ENCODE data around the gene CHPF2.

DNA sequence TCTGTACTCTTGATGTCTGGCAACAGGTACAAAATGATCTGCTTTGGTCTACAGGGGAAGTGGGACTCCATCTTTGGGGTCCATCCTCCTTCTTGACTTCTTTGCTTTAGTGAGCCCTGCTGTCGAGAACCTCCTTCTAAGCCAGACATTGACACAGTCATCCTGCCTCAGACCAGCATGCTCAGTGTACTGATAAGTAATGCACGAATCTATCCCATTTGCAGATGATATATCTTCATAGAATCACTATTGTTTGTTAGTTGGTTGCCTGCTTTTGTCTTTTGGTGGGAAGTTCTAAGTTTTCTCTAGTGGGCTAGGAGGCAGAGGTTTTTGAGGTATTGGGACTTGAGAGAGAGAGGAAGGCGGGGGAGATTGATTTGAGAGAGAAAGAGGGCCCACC is 30.9 kb upstream of the CHPF2 start:
- TF ChIP-seq, protein P1, sequence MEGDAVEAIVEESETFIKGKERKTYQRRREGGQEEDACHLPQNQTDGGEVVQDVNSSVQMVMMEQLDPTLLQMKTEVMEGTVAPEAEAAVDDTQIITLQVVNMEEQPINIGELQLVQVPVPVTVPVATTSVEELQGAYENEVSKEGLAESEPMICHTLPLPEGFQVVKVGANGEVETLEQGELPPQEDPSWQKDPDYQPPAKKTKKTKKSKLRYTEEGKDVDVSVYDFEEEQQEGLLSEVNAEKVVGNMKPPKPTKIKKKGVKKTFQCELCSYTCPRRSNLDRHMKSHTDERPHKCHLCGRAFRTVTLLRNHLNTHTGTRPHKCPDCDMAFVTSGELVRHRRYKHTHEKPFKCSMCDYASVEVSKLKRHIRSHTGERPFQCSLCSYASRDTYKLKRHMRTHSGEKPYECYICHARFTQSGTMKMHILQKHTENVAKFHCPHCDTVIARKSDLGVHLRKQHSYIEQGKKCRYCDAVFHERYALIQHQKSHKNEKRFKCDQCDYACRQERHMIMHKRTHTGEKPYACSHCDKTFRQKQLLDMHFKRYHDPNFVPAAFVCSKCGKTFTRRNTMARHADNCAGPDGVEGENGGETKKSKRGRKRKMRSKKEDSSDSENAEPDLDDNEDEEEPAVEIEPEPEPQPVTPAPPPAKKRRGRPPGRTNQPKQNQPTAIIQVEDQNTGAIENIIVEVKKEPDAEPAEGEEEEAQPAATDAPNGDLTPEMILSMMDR (IDR thresholded peaks at IDR 0.05 in 8 of 11, conservative IDR thresholded peaks at IDR 0.05 in 3 of 11): no peak
- TF ChIP-seq POLR2A (IDR thresholded peaks at IDR 0.05): no peak
- TF ChIP-seq POLR2AphosphoS5 (IDR thresholded peaks at IDR 0.05): no peak

All from spleen (tissue), 7 donors.